HCT116 (cell line): ENCODE results near the gene MRTFB. TPM values are rescaled to one million over a fixed set of nuclear protein-coding genes. Genes with fewer than 3 reads are reported as not detected.
A peak's percentile ranks its signal among the peaks of the same experiment; 100 is the strongest.

Source experiments
- ATAC-seq: fragments of 200-7000 bp; cut with Tn5 transposase; 2 replicates; pipeline ENCODE4 v1.9.1; 2020; ENCODE audit warnings: mild to moderate bottlenecking, moderate library complexity
- BruUV-seq: library from RNA; stranded (reverse); fragments of 400-500 nt; replicated peaks from 2 replicates; lab custom pipeline; 2021; lab: Mats Ljungman, UMichigan
- CTCF ChIA-PET: fragments of 300-600 bp; sonication (Branson Sonifier 250); formaldehyde crosslinking; loops from one replicate; lab custom pipeline; 2021; ENCODE audit warnings: antibody characterized with exemption; lab: Charles Lee
- POLR2A ChIA-PET: fragments of 300-600, 350-600 bp; sonication (Branson Sonifier 250); formaldehyde crosslinking; loops from one replicate; lab custom pipeline; 2021; ENCODE audit warnings: antibody characterized with exemption; lab: Charles Lee
- RAD21 ChIA-PET, 2 experiments: fragments of 300-600 bp; sonication (Branson Sonifier 250); formaldehyde crosslinking; loops; one replicate each; lab custom pipeline; 2023; ENCODE audit warnings: low total read pairs in 2 of 2; ENCODE audit not compliant: uncharacterized antibody in 2 of 2, unreplicated experiment in 2 of 2, low non-redundant PET in 1 of 2; lab: Charles Lee
- DNase-seq: peaks from one replicate; pipeline ENCODE4 v3.0.0-alpha.2; 2010; ENCODE audit warnings: low read depth, low spot score
- H2AFZ ChIP-seq: fragments of 200-600 bp; shearing (Covaris generic), sonication (generic); 2 replicates; pipeline ENCODE4 v1.6.1; 2017; ENCODE audit warnings: low read depth, mixed run types, mixed read lengths, antibody characterized with exemption, low read length; ENCODE audit not compliant: poor library complexity, severe bottlenecking
- H3K27ac ChIP-seq: 2 replicates; pipeline ENCODE4 v1.5.1; 2012; ENCODE audit warnings: low read depth, low read length
- H3K27me3 ChIP-seq: fragments of 200-600 bp; sonication (generic); 2 replicates; pipeline ENCODE4 v1.6.1; 2016; ENCODE audit warnings: mixed run types, low read length, mixed read lengths; ENCODE audit not compliant: insufficient read depth
- H3K36me3 ChIP-seq, 2 experiments: fragments of 200-500 bp in 1 of 2; fragments of 200-600 bp in 1 of 2; sonication (Bioruptor generic) in 1 of 2; sonication (generic) in 1 of 2; 2 replicates each; pipeline versions ENCODE4 v1.5.1 to v1.6.1; 2014 to 2016; ENCODE audit warnings: low read length in 2 of 2, inconsistent platforms in 1 of 2, mixed read lengths in 1 of 2, mixed run types in 1 of 2; ENCODE audit not compliant: insufficient read depth in 2 of 2, control insufficient read depth in 1 of 2
- H3K4me1 ChIP-seq, 2 experiments: fragments of 200-600 bp in 1 of 2; sonication (generic) in 1 of 2; 2 replicates each; pipeline versions ENCODE4 v1.5.1 to v1.6.1; 2012 to 2017; ENCODE audit warnings: low read length in 2 of 2, inconsistent platforms in 1 of 2, mild to moderate bottlenecking in 1 of 2, mixed read lengths in 1 of 2, mixed run types in 1 of 2, moderate library complexity in 1 of 2; ENCODE audit not compliant: insufficient read depth in 2 of 2, control insufficient read depth in 1 of 2
- H3K4me2 ChIP-seq: fragments of 200-600 bp; sonication (generic); 2 replicates; pipeline ENCODE4 v1.6.1; 2017; ENCODE audit warnings: mixed run types, low read length, mixed read lengths
- H3K4me3 ChIP-seq, 2 experiments: fragments of 200-600 bp in 1 of 2; sonication (generic) in 1 of 2; replicated peaks in 1 of 2; 2 replicates each; pipeline ENCODE4 v1.5.1; 2011 to 2016; ENCODE audit warnings: low read length in 2 of 2, control low read depth in 1 of 2, low read depth in 1 of 2, mild to moderate bottlenecking in 1 of 2, mixed read lengths in 1 of 2, mixed run types in 1 of 2
- H3K79me2 ChIP-seq: fragments of 200-600 bp; sonication (generic); 2 replicates; pipeline ENCODE4 v1.6.1; 2017; ENCODE audit warnings: mild to moderate bottlenecking, mixed run types, low read length, moderate library complexity, mixed read lengths; ENCODE audit not compliant: insufficient read depth
- H3K9ac ChIP-seq: fragments of 200-600 bp; sonication (generic); 2 replicates; pipeline ENCODE4 v1.6.1; 2016; ENCODE audit warnings: low read length, mixed read lengths
- H3K9me2 ChIP-seq: fragments of 200-600 bp; sonication (generic), shearing (Covaris generic); 2 replicates; pipeline ENCODE4 v1.6.1; 2017; ENCODE audit warnings: mixed run types, mild to moderate bottlenecking, moderate library complexity; ENCODE audit not compliant: insufficient read depth
- H3K9me3 ChIP-seq, 2 experiments: fragments of 200-500 bp in 1 of 2; fragments of 200-600 bp in 1 of 2; sonication (Bioruptor generic) in 1 of 2; sonication (generic) in 1 of 2; 2 replicates each; pipeline ENCODE4 v1.6.1; 2014 to 2017; ENCODE audit warnings: low read length in 2 of 2, mixed read lengths in 2 of 2, inconsistent platforms in 1 of 2, low read depth in 1 of 2, mild to moderate bottlenecking in 1 of 2, mixed run types in 1 of 2, moderate library complexity in 1 of 2; ENCODE audit not compliant: control insufficient read depth in 1 of 2, insufficient read depth in 1 of 2
- H4K20me1 ChIP-seq: fragments of 200-600 bp; sonication (generic), shearing (Covaris generic); 2 replicates; pipeline ENCODE4 v1.6.1; 2017; ENCODE audit warnings: mixed run types, mild to moderate bottlenecking, moderate library complexity; ENCODE audit not compliant: insufficient read depth
- CBX3 ChIP-seq: IDR thresholded peaks from 2 replicates; pipeline ENCODE4 v1.6.1; 2012; ENCODE audit warnings: low read depth
- CEBPB ChIP-seq: IDR thresholded peaks from 2 replicates; pipeline ENCODE4 v1.6.1; 2012; ENCODE audit warnings: low read depth
- EGR1 ChIP-seq: IDR thresholded peaks from 2 replicates; pipeline ENCODE4 v1.6.1; 2012; ENCODE audit warnings: low read depth
- ELF1 ChIP-seq: IDR thresholded peaks from 2 replicates; pipeline ENCODE4 v1.6.1; 2012; ENCODE audit warnings: low read depth, borderline replicate concordance
- EZH2 ChIP-seq: fragments of 200-600 bp; sonication (generic); IDR thresholded peaks from 2 replicates; pipeline ENCODE4 v1.6.1; 2017; ENCODE audit warnings: antibody characterized with exemption, mixed run types
- EZH2phosphoT487 ChIP-seq: fragments of 200-600 bp; IDR thresholded peaks from 2 replicates; pipeline ENCODE4 v1.6.1; 2018; ENCODE audit warnings: antibody characterized with exemption, borderline replicate concordance
- FOSL1 ChIP-seq: IDR thresholded peaks from 2 replicates; pipeline ENCODE4 v1.6.1; 2012; ENCODE audit warnings: low read depth
- JUND ChIP-seq: IDR thresholded peaks from 2 replicates; pipeline ENCODE4 v1.6.1; 2012
- MAX ChIP-seq: IDR thresholded peaks from 2 replicates; pipeline ENCODE4 v1.6.1; 2012
- POLR2A ChIP-seq: IDR thresholded peaks from 2 replicates; pipeline ENCODE4 v1.7.0; 2011; ENCODE audit warnings: borderline replicate concordance; ENCODE audit not compliant: insufficient read depth, insufficient read length; ENCODE audit errors: extremely low read depth
- POLR2AphosphoS5 ChIP-seq: IDR thresholded peaks from 2 replicates; pipeline ENCODE4 v1.6.1; 2011; ENCODE audit warnings: mild to moderate bottlenecking, low read depth, low read length, moderate library complexity
- RAD21 ChIP-seq: IDR thresholded peaks from 2 replicates; pipeline ENCODE4 v1.6.1; 2012; ENCODE audit warnings: low read depth, mild to moderate bottlenecking
- SIN3A ChIP-seq: IDR thresholded peaks from 2 replicates; pipeline ENCODE4 v1.6.1; 2012; ENCODE audit warnings: low read depth
- SP1 ChIP-seq: IDR thresholded peaks from 2 replicates; pipeline ENCODE4 v1.6.1; 2012; ENCODE audit warnings: low read depth
- SRF ChIP-seq: IDR thresholded peaks from 2 replicates; pipeline ENCODE4 v1.6.1; 2012; ENCODE audit warnings: low read depth
- TCF7L2 ChIP-seq: IDR thresholded peaks from 2 replicates; pipeline ENCODE4 v1.7.0; 2011; ENCODE audit warnings: borderline replicate concordance, inconsistent platforms; ENCODE audit not compliant: insufficient read depth, insufficient read length; ENCODE audit errors: extremely low read depth
- YY1 ChIP-seq: IDR thresholded peaks from 2 replicates; pipeline ENCODE4 v1.6.1; 2011; ENCODE audit warnings: low read length, low read depth, moderate library complexity, mild to moderate bottlenecking; ENCODE audit not compliant: insufficient replicate concordance; ENCODE audit errors: extremely low read depth
- ZFX ChIP-seq: fragments of 450-650 bp; IDR thresholded peaks from 2 replicates; pipeline ENCODE4 v1.6.1; 2017
- ZNF274 ChIP-seq: fragments of 200-500 bp; sonication (Bioruptor generic); IDR thresholded peaks from 2 replicates; pipeline ENCODE4 v1.6.1; 2014; ENCODE audit warnings: mild to moderate bottlenecking, low read depth, low read length, inconsistent platforms
- intact Hi-C: fragments of 100-400 bp; cut with micrococcal nuclease; formaldehyde crosslinking; loops from 2 replicates; pipeline ENCODE4 v1.10.0; 2022
- total RNA-seq: library from RNA; stranded (reverse); gene quantifications from one replicate; pipeline ENCODE4 v1.2.1, GENCODE V29; 2021; ENCODE audit not compliant: unreplicated experiment
- TF ChIP-seq, protein P1 (sequence below): IDR thresholded peaks from 2 replicates; pipeline ENCODE4 v1.6.1; 2011; ENCODE audit warnings: mild to moderate bottlenecking, low read length, moderate library complexity; ENCODE audit not compliant: insufficient replicate concordance; ENCODE audit errors: extremely low read depth
- TF ChIP-seq, protein P2 (sequence below), 3 experiments: fragments of 200-600 bp in 1 of 3; sonication (generic) in 1 of 3; IDR thresholded peaks in 2 of 3; conservative IDR thresholded peaks in 1 of 3; 2 replicates each; pipeline ENCODE4 v1.5.1; 2012 to 2017; ENCODE audit warnings: low read depth in 2 of 3, low read length in 2 of 3, antibody characterized with exemption in 1 of 3, borderline replicate concordance in 1 of 3, control low read depth in 1 of 3, mild to moderate bottlenecking in 1 of 3, mixed read lengths in 1 of 3, mixed run types in 1 of 3, moderate library complexity in 1 of 3; ENCODE audit not compliant: insufficient read depth in 1 of 3
- TF ChIP-seq, protein P3 (sequence below): IDR thresholded peaks from 2 replicates; pipeline ENCODE4 v1.6.1; 2012

Gene MRTFB
- total RNA-seq, 1 experiment from 2014 or later = 39.0 TPM

GRCh38 chr16:14097182-14097959, 26.3 kb downstream of the MRTFB start:
- Histone ChIP-seq H3K36me3 (no peaks in the 10 kb centered on the region), H3K4me1 (peaks cover 64 to 73% of the 10 kb centered on the region in 2 experiments), H4K20me1 (no peaks in the 10 kb centered on the region; the same call in 1 of the 2 replicates), H3K79me2 (peaks cover 81% of the 10 kb centered on the region), H2AFZ (no peak overlapping the region), H3K9ac (peak overlapping the region; percentile 21), H3K4me2 (peak overlapping the region; percentile 70), H3K9me3 (no peaks in the 10 kb centered on the region), H3K27ac (peak overlapping the region; percentile 79), H3K4me3 (peak overlapping the region; percentile 5 to 49; a peak in 3 of 4 replicates), H3K27me3 (no peaks in the 10 kb centered on the region), H3K9me2 (no peaks in the 10 kb centered on the region)
- ChIA-PET POLR2A (interaction anchor here (1.1 to 1.5 kb wide), 3 partner anchors 15 to 31 kb away, joined by 3 to 4 read pairs (median 3); no protein-coding TSS in a partner anchor), CTCF (no interaction called here), RAD21 (no interaction called here)
- BruUV-seq = no TSS peak
- DNase-seq (peak; percentile 76), ATAC-seq (peak; percentile 56)
- intact Hi-C loops = loop anchor here (10.0 kb wide), 1 partner anchor 173 kb away; the partner anchor contains the start of gene ERCC4
- TF ChIP-seq, protein P1, sequence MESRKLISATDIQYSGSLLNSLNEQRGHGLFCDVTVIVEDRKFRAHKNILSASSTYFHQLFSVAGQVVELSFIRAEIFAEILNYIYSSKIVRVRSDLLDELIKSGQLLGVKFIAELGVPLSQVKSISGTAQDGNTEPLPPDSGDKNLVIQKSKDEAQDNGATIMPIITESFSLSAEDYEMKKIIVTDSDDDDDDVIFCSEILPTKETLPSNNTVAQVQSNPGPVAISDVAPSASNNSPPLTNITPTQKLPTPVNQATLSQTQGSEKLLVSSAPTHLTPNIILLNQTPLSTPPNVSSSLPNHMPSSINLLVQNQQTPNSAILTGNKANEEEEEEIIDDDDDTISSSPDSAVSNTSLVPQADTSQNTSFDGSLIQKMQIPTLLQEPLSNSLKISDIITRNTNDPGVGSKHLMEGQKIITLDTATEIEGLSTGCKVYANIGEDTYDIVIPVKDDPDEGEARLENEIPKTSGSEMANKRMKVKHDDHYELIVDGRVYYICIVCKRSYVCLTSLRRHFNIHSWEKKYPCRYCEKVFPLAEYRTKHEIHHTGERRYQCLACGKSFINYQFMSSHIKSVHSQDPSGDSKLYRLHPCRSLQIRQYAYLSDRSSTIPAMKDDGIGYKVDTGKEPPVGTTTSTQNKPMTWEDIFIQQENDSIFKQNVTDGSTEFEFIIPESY = no peak
- TF ChIP-seq TCF7L2 = no peak
- TF ChIP-seq SIN3A = peak; percentile 65
- no peak for TF ChIP-seq YY1
- no peak for TF ChIP-seq SRF
- TF ChIP-seq SP1 = peak; percentile 92
- no peak for TF ChIP-seq EZH2phosphoT487
- TF ChIP-seq MAX = peak; percentile 44; the same call in 1 of the 2 replicates
- no peak for TF ChIP-seq ELF1
- peak; percentile 84 for TF ChIP-seq CBX3
- TF ChIP-seq EZH2 = no peak
- TF ChIP-seq, protein P2, sequence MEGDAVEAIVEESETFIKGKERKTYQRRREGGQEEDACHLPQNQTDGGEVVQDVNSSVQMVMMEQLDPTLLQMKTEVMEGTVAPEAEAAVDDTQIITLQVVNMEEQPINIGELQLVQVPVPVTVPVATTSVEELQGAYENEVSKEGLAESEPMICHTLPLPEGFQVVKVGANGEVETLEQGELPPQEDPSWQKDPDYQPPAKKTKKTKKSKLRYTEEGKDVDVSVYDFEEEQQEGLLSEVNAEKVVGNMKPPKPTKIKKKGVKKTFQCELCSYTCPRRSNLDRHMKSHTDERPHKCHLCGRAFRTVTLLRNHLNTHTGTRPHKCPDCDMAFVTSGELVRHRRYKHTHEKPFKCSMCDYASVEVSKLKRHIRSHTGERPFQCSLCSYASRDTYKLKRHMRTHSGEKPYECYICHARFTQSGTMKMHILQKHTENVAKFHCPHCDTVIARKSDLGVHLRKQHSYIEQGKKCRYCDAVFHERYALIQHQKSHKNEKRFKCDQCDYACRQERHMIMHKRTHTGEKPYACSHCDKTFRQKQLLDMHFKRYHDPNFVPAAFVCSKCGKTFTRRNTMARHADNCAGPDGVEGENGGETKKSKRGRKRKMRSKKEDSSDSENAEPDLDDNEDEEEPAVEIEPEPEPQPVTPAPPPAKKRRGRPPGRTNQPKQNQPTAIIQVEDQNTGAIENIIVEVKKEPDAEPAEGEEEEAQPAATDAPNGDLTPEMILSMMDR (IDR thresholded peaks at IDR 0.05 in 2 of 3, conservative IDR thresholded peaks at IDR 0.05 in 1 of 3; ENCODE audit: borderline replicate concordance in 1 of 3, insufficient read depth in 1 of 3, low read depth in 2 of 3, low read length in 2 of 3) = no peak
- no peak for TF ChIP-seq ZFX
- TF ChIP-seq JUND = peak; percentile 67
- no peak for TF ChIP-seq EGR1
- peak; percentile 41; the same call in 1 of the 2 replicates for TF ChIP-seq FOSL1
- peak; percentile 74; the same call in 1 of the 2 replicates for TF ChIP-seq CEBPB
- TF ChIP-seq RAD21 = 0 out of 2 replicates have a peak, but pooled peaks have one; percentile 18
- no peak for TF ChIP-seq POLR2A
- peak; percentile 29; the same call in 1 of the 2 replicates for TF ChIP-seq POLR2AphosphoS5
- no peak for TF ChIP-seq ZNF274
- TF ChIP-seq, protein P3, sequence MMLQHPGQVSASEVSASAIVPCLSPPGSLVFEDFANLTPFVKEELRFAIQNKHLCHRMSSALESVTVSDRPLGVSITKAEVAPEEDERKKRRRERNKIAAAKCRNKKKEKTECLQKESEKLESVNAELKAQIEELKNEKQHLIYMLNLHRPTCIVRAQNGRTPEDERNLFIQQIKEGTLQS = no peak
